HG03558 (cell line): ENCODE data around the gene CEP70.
"Not testable (repeated sequence)": the region's sequence is repeated elsewhere in the genome, so short reads cannot be mapped to it uniquely, and the experiment has no call there.

Experiments used
- ATAC-seq: cut with Tn5 transposase; IDR thresholded peaks from one replicate; pipeline ENCODE4 v1.9.1; 2021; ENCODE audit warnings: moderate number of reproducible peaks; ENCODE audit not compliant: unreplicated experiment; ENCODE audit errors: extremely low read depth

Gene CEP70

DNA sequence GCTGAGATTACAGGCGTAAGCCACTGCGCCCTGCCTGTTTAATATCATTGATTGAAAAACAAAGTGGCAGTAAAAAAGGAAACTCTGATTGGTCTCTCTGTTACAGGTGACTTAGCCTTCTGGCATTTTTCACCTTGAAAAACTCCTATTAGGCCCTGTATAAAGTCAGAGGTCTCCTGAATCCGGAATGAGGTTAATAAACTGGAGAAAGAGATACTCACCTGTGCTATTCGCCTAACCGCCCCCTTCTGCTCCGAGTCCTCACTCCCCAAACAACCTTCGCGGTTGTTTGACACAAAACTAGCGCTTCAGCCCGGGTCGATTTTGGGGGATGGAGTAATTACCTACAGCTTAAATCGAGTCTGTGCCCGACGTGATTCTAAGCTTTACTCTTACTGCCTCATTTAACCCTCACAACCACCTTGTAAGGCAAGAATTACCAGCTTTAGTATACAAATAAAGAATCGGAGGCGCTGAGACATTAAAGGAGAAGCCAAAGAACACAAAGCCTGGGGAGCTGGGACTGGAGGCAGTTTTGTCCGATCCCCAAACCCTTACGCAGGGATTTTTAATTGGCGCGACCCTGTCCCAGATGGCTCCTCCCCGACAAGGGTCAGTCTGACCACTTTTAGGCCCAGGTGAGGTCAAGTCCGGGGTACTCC lies 441 bp downstream of the CEP70 start:
- no peak for ATAC-seq

DNA sequence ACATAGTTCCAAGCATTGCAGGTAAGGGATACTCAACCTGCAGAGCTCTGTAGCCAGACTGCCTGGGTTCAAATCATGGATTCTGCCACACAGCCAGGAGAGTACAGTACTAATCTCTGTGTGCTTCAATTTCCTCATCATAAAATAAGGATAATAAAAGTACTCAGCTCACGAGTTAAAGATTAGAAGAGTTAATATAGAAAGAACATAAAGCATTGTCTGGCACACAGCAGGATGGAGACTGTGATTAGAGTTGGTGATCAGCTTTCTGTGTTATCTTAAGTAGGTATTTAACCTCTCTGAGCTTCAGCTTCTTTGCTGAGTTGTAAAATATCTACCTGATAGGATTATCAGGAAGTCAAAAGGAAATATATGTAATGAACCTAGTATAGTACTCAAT lies 2.7 kb downstream of the CEP70 start:
- ATAC-seq: no peak

DNA sequence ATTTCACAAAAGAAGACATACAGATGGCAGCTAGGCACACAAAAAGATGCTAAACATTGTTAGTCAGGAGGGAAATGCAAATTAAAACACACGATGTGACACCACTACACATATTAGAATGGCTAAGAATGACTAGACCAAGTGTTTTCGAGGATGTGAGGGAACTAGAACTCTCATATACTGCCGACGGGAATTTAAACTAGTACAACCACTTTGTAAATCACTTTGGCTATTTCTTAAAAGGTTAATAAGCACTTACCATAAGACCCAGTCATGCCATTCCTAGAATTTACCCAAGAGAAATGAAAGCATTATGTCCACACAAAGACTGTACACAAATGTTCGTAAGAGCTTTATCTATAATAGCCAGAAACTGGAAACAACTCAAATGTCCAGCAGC lies 5.6 kb downstream of the CEP70 start:
- no peak for ATAC-seq

DNA sequence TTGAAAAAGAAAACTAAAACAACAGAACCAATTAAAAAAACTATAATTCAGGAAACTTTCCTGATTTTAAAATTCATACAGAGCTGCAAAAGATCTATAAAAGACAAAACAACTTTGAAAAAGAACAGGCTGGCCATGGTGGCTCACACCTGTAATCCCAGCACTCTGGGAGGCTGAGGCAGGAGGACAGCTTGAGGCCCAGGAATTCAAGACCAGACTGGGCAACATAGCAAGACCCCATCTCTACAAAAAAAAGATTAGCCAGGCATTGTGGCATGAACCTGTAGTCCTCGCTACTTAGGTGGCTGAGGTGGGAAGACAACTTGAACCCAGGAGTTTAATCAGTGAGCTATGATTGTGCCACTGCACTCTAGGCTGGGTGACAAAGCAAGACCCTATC lies 6.7 kb downstream of the CEP70 start:
- ATAC-seq: no peak

DNA sequence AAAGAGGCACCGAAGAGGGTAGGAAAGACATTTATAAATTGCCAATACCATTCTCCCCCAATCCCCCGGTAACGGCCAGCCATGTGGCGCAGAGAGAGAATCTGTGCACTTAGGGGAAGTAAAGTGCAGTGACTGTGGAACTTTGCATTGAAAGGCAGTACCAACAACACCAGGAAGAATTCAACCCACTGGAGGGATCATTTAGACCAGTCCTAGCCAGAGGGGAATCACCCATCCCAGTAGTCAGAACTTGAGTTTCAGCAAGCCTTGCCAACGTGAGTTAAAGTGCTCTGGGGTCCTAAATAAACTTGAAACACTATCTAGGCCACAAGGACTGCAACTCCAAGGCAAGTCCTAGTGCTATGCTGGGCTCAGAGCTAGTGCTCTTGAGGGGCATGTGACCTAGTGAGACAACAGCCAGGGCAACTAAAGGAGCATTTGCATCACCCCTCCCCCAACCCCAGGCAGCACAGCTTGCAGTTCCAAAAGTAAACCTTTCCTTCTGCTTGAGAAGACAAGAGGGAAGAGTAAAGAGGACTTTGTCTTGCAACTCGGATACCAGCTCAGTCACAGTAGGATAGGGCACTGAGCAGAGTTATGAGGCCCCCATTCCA lies 15.0 kb downstream of the CEP70 start:
- no peak for ATAC-seq

DNA sequence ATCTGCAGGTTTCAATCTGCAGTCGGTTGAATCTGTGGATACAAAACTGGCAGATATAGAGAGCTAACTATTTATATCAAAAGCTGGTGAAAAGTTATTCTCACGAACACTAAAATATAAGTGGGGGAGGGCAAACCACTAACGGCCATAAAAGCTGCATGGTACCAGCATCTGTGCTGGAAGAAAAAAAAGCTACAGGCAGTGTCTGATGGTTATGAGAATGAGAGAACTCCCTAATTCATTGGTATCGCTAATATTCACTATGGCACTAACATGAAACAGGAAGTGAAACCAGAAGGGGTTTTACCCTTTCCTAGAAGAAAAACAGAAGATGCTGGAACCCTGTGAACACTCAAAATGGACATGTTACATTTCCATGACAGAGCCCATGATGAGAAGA lies 15.9 kb downstream of the CEP70 start:
- ATAC-seq: peak; percentile 93

DNA sequence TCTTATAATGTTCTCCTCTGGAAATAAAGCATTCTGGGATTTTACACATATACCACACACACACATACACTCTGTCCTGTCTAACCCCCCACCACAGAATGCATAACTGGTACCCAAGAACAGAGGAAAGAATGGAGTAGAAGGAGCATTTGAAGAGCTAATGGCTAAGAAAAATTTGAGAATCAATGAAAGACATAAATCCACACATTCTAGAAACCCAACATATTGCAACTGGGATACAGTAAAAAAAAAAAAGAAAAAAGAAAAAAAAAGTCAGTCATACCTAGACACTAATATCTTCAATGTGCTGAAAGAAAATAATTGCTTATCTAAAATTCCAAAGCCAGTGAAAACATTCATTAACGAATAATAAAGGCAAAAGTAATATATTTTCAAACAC lies 20.9 kb downstream of the CEP70 start:
- no peak for ATAC-seq

DNA sequence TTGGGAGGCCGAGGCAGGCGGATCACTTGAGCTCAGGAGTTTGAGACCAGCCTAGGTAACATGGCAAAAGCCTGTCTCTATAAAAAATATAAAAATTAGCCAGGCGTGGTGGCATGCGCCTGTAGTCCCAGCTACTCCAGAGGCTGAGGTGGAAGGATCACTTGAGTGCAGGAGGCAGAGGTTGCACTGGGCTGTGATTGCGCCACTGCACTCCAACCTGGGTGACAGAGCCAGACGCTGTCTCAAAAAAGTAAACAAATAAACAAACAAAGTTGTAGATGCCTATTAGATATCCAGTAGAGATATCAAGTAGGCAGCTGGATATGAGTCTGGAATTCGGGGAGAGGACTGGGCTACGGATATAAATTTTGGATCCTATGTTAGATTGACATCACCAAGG lies 24.4 kb downstream of the CEP70 start:
- not testable (repeated sequence) for ATAC-seq

DNA sequence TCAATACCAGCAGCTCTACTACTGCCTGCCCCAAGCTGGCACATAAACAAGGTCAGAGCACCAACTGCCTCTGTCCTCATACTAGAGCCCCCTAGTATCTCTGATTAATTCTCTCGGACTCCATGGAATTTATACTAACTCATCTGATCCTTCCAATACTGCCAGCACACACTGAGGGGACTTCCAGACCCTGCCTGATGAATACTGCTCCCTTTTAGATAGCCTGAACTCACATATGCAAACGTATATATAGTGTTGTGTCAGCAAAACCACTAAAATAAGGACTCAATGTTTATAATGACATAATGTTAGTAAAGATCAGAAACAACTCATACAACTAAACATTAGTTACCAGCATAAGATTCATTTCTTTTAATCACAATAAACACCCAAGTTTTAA lies 25.0 kb downstream of the CEP70 start:
- ATAC-seq: no peak

DNA sequence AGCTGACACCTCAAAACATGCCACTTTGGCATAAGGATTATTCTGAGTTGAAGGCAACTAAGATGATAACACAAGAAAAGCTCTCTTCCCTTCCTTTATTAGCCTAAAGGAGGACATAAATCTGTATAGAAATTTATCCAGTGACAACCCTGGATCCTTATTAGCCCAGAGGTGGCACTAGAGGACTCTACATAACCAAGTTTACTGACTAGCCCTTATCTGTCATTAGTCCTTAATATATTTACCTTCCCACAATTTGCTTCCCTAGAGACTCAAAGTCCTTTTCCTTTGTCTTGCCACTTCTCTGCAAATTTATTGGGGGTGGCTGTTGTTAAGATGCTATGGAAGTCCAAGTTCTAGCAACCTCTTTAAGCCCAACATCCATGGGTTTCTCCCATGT lies 26.7 kb downstream of the CEP70 start:
- ATAC-seq: no peak

DNA sequence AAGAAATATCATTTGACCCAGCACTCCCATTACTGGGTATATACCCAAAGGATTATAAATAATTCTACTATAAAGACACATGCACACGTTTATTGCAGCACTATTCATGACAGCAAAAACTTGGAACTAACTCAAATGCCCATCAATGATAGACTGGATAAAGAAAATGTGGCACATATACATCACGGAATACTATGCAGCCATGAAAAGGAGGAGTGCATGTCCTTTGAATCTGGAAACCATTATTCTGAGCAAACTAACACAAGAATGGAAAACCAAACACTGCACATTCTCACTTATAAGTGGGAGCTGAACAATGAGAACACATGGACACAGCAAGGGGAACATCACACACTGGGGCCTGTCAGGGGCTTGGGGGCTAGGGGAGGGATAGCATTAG lies 27.8 kb downstream of the CEP70 start:
- ATAC-seq: not testable (repeated sequence)

DNA sequence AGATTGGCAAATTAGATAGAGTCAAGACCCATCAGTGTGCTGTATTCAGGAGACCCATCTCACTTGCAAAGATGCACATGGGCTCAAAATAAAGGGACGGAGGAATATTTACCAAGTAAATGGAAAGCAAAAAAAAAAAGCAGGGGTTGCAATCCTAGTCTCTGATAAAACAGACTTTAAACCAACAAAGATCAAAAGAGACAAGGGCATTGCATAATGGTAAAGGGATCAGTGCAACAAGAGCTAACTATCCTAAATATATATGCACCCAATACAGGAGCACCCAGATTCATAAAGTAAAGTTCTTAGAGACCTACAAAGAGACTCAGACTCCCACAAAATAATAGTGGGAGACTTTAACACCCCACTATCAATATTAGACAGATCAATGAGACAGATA lies 31.2 kb downstream of the CEP70 start:
- not testable (repeated sequence) for ATAC-seq

DNA sequence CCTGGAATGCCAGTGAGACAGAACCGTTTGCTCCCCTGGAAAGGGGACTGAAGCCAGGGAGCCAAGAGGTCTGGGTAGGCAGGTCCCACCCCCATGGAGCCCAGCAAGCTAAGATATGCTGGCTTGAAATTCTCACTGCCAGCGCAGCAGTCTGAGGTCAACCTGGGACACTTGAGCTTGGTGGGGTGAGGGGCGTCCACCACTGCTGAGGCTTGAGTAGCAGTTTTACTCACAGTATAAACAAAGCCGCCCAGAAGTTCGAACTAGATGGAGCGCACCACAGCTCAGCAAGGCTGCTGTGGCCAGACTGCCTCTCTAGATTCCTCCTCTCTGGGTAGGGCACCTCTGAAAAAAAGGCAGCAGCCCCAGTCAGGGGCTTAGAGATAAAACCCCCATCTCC lies 33.6 kb downstream of the CEP70 start:
- no peak for ATAC-seq

DNA sequence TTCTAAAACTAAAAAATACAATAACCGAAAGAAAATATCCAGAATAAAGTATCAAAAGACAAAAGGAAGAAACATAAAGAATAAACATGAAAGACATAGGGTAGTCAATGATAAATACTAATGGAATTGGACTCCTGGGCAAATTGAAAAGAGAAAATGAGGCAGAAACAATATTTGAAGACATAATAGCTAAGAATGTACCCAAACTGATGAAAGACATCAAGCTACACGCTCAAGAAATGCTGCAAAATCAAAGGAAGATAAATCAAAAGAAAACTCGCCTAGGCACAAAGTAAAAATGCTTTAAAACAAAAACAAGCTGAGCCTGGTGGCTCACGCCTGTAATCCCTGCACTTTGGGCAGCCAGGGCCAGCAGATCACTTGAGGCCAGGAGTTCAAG lies 34.9 kb downstream of the CEP70 start:
- ATAC-seq: no peak

DNA sequence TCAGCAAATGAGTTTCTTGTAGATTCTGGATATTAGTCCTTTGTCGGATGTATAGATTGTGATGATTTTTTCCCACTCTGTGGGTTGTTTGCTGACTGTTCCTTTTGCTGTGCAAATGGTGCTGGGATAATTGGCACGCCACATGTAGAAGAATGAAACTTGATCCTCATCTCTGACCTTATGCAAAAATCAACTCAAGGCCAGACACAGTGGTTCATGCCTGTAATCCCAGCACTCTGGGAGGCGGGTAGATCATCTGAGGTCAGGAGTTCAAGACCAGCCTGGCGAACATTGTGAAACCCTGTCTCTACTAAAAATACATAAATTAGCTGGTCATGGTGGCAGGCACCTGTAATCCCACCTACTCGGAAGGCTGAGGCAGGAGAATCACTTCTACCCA lies 39.3 kb downstream of the CEP70 start:
- ATAC-seq: not testable (repeated sequence)

DNA sequence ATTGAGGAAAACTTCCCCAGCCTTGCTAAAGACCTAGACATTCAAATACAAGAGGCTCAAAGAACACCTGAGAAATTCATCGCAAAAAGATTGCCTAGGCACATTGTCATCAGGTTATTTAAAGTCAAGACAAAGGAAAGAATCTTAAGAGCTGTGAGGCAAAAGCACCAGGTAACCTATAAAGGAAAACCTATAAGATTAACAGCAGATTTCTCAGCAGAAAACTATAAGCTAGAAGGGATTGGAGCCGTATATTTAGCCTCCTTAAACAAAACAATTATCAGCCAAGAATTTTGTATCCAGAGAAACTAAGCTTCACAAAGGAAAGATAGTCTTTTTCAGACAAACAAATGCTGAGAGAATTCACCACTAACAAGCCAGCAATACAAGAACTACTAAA lies 43.1 kb downstream of the CEP70 start:
- ATAC-seq: not testable (repeated sequence)

DNA sequence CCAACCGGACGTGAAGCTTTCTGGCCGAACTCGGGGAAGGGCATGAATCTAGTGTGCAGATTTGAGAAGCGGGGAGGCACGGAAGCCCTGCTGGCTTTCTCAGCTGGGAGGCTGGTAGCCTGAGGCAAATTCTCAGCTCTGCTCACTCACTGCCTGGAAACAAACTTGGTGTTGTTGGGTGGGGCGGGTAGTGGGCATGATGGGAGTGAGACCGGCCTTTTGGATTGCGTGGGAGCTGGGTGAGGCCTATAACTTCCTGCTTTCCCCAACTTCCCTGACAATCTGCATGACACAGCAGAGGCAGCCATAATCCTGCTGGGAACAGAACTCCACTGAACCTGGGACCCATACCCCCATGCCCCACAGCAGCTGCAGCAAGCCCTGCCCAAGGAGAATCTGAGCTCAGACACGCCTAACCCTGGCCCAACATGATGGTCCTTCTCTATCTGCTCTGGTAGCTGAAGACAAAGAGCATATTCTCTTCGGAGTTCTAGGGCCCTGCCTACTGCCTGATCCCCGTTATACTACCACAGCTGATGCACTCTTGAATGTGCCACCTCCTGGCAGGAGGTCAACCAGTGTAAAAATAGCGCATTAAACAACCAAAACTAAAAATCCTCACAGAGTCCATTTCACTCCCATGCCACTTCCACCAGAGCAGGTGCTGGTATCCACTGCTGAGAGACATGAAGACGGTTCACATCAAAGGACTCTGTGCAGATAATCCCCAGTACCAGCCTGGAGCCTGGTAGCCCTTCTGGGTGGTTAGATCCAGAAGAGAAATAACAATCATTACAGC lies 44.7 kb downstream of the CEP70 start:
- ATAC-seq: no peak

DNA sequence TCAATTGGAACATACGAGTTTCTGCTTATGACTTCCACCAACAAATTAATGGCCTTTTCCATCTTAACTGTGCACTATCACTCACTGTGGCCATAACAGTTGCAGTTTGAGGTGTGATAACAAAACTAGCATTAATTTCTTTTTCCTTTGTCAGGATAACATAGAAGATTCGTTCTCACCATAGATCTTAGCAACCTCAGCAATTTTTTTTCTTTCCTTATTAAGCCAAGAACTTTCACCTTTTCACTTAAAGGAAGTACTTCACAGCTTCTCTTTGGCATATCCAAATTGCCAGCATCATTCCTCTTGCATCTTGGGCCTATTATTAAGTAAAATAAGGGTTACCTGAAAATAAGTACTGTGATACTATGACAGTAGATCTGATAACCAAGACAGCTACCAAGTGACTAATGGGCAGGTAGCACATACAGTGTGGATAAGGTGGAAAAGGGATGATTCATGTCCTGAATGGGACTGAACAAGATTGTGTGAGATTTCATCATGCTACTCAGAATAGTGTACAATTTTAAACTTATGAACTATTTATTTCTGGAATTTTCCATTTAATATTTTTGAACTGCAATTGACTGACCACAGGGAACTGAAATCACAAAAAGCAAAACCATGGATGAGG lies 46.6 kb downstream of the CEP70 start:
- ATAC-seq: no peak

DNA sequence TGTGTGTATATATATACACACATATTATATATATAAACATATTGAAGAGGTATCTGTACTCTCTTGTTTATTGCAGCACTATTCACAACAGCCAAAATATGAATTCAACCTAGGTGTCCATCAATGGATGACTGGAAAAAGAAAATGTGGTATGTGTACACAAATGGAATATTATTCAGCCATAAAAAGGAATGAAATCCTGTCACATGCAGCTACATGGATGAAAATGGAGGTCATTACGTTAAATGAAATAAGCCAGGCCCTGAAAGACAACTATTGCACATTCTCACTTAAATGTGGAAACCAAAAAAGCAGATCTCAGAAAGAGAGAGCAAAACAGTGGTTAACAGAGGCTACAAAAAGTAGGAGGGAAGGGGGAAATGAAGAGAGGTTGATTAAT lies 49.5 kb downstream of the CEP70 start:
- ATAC-seq: no peak

DNA sequence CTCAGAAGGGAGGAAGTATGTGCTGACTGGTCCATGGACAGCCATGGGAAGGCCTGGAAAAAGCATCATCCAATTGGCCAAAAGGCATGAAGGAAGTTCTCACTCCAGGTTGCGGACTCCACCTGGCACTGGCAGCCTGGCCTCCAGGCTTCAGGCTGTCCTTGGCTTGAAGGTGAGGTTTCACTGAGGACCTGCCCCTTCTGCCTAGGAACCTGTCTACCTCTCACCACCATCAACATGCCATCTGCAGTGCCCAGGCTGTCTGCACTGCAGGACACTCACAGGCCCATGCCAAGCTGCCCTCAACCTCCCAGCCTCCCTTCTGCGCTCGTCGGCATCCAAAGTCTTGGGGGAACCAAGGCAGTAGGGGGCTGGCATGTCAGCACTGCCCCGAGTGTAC lies 51.1 kb downstream of the CEP70 start:
- no peak for ATAC-seq

DNA sequence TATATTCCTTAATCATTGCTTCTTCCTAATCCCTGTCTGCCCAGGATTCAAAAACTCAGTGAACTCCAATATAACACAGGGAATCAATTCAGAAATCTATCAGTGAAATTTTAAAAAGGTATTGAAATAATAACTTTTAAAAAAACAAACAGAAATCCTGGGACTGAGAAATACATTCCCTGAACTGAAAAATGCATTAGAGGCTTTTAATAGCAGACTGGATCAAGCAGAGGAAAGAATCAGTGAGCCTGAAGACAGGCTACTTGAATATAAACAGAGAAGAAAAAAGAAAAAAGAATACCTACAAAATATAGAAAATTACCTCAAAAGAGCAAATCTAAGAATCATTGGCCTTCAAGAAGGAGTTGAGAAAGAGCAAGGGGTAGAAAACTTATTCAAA lies 54.7 kb downstream of the CEP70 start:
- no peak for ATAC-seq
